Measurements from ENCODE around the gene FERMT2.

FERMT2 gene

DNA sequence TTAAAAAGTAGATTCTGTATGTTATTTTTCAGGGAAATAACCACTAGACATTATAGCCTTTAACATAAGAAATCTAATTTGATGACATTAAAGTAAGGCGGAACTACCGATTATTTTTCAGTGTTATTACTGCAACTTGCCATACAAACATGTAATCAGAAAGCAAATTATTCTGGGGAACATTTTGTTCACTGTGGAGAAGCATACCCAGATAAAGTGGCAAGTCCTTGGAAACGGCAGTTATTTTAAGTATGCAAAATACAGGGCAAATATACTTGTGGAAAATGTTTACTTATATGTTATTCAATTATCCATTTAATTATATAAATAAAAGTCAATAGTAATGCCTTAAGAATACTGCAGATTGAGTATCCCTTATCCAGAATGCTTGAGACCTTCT lies 71.9 kb downstream of the FERMT2 start:
- Histone ChIP-seq H3K4me1 (ENCODE audit: control insufficient read depth, insufficient read depth, low read length, poor library complexity, severe bottlenecking) (peaks cover 16% of the 10 kb centered on the region), H3K36me3 (ENCODE audit: control insufficient read depth, insufficient read depth, low read length) (peaks cover 75% of the 10 kb centered on the region), H3K4me3 (ENCODE audit: extremely low read depth, insufficient read depth, low read length, poor library complexity, severe bottlenecking) (no peak overlapping the region), H3K27ac (ENCODE audit: low read depth, low read length, severe bottlenecking) (no peak overlapping the region), H3K9me3 (ENCODE audit: control insufficient read depth, low read length) (no peaks in the 10 kb centered on the region)
- WGBS, 2 experiments (ENCODE audit: insufficient coverage in 2 of 2), result no CpG with 5 or more reads among the region's 3 CpGs

DNA sequence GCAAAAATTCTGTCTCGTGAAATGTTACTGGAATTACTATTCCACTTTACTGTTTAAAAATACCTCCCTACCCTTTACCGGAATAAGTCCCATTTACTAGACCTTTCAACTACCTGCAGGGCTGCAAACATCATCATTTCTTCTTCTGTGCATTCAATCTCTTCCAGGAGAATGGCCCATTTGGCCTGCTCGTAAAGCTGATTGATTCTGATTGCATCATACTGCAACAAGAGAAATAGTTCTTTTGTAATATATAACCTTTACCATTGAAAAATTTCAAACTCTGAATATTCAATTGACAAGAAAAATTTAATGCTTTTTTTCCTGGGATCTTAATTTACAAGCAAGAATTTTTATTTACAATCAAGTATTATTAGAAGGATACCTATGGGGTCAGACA lies 72.4 kb downstream of the FERMT2 start:
- Histone ChIP-seq H3K4me3 (ENCODE audit: extremely low read depth, insufficient read depth, low read length, poor library complexity, severe bottlenecking) (no peak overlapping the region), H3K9me3 (ENCODE audit: control insufficient read depth, low read length) (no peaks in the 10 kb centered on the region), H3K4me1 (ENCODE audit: control insufficient read depth, insufficient read depth, low read length, poor library complexity, severe bottlenecking) (peaks cover 16% of the 10 kb centered on the region), H3K36me3 (ENCODE audit: control insufficient read depth, insufficient read depth, low read length) (peaks cover 75% of the 10 kb centered on the region), H3K27ac (ENCODE audit: low read depth, low read length, severe bottlenecking) (no peak overlapping the region)
- WGBS, 2 experiments (ENCODE audit: insufficient coverage in 2 of 2), result 80 to 100% methylated on average over 1 of the region's 3 CpGs

DNA sequence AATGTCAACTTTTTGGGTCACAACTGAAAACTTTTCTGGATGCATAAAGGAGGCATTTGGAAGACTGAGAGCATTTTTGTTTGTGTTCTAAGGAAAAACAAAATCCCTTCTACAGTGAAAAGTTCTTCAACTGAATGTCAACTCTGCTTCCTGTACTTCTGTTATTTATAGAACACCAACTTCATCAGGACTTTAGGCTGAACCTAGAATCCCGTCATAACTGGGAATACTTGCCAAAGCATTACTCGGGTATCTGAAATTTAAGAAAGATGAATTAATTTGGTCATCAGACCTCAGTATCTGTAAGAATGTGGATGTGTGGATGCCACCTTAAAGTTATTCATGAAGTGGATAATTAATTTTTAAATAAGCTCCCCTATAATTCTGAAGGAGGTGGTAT lies 73.2 kb downstream of the FERMT2 start:
- Histone ChIP-seq H3K27ac (ENCODE audit: low read depth, low read length, severe bottlenecking) (peak overlapping the region; percentile 0), H3K4me1 (ENCODE audit: control insufficient read depth, insufficient read depth, low read length, poor library complexity, severe bottlenecking) (peaks cover 13% of the 10 kb centered on the region), H3K36me3 (ENCODE audit: control insufficient read depth, insufficient read depth, low read length) (peaks cover 75% of the 10 kb centered on the region), H3K4me3 (ENCODE audit: extremely low read depth, insufficient read depth, low read length, poor library complexity, severe bottlenecking) (no peak overlapping the region), H3K9me3 (ENCODE audit: control insufficient read depth, low read length) (no peaks in the 10 kb centered on the region)
- WGBS, 2 experiments (ENCODE audit: insufficient coverage in 2 of 2), result 100% methylated on average over 1 of the region's 2 CpGs; no CpG with 5 or more reads in 1 of the 2 experiments

DNA sequence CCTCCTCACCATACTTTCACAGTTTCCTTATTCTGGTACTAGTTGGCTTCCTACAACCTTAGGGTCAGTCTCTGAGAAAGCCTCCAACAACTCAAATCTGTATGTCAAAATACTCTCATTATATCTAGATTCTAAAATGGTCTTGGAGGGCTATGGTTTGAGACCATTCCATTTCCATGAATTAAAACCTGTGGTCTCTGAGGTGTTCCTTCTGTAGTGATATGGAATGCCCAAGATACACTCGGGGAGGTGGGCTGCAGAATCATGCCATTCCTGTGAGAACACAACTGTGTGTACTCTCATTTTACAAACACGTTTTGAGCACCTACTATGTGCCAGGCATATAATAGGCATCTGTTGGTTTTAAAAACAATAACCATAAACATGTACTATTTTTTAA lies 74.0 kb downstream of the FERMT2 start:
- peaks cover 83% of the 10 kb centered on the region for H3K36me3 ChIP-seq (ENCODE audit: control insufficient read depth, insufficient read depth, low read length)

DNA sequence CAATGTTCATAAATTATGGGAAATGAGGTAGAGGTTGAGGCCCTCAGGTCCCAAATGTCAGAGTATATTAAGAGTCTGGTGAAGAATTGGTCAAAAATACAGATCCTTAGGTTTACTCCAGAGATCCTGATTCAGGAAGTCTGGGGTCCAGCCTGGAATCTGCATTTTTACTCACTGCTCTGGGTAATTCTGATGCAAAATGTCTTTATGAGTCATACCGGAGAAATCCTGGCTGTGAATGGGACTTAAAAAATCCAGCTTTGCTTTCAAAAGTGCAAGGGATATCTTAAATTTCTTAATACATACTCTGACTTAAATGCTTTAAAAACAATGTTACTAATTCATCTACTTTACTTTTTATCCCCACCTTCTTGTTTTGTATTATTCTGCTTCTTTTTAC lies 74.5 kb downstream of the FERMT2 start:
- peaks cover 19% of the 10 kb centered on the region for H3K4me1 ChIP-seq (ENCODE audit: control insufficient read depth, insufficient read depth, low read length, poor library complexity, severe bottlenecking)
- peaks cover 88% of the 10 kb centered on the region for H3K36me3 ChIP-seq (ENCODE audit: control insufficient read depth, insufficient read depth, low read length)
- no peaks in the 10 kb centered on the region for H3K9me3 ChIP-seq (ENCODE audit: control insufficient read depth, low read length)
- peak overlapping the region; percentile 57 for H3K27ac ChIP-seq (ENCODE audit: low read depth, low read length, severe bottlenecking)
- 75% methylated on average over 1 of the region's 1 CpG; no CpG with 5 or more reads in 1 of the 2 experiments for WGBS, 2 experiments (ENCODE audit: insufficient coverage in 2 of 2)
- H3K4me3 ChIP-seq (ENCODE audit: extremely low read depth, insufficient read depth, low read length, poor library complexity, severe bottlenecking), result no peak overlapping the region

More for the DNA sequence above, 74.0 kb downstream of the FERMT2 start:
- Histone ChIP-seq H3K27ac (ENCODE audit: low read depth, low read length, severe bottlenecking) (peak overlapping the region; percentile 57), H3K4me3 (ENCODE audit: extremely low read depth, insufficient read depth, low read length, poor library complexity, severe bottlenecking) (no peak overlapping the region), H3K9me3 (ENCODE audit: control insufficient read depth, low read length) (no peaks in the 10 kb centered on the region), H3K4me1 (ENCODE audit: control insufficient read depth, insufficient read depth, low read length, poor library complexity, severe bottlenecking) (peaks cover 16% of the 10 kb centered on the region)
- no CpG with 5 or more reads among the region's 2 CpGs for WGBS, 2 experiments (ENCODE audit: insufficient coverage in 2 of 2)

DNA sequence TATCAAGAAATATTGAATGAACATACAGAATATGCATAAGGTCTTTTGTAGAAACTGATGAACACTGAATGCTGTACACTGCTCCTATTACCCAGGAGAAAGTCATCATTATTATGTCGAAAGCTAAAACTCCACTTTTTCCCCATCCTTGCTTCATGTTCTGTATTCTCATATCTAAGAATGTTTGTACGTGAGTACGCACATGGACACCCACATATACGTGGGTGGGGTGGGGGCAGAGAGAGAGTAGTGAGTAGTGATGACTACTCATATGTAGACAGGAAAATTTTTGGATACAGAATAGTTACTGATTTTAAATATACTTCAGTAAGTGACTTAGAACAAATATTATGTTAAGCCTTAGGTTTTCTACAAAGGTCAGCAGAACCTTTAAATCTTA lies 75.1 kb downstream of the FERMT2 start:
- H3K4me1 ChIP-seq (ENCODE audit: control insufficient read depth, insufficient read depth, low read length, poor library complexity, severe bottlenecking), result peaks cover 26% of the 10 kb centered on the region
- 100% methylated on average over 1 of the region's 4 CpGs; no CpG with 5 or more reads in 1 of the 2 experiments for WGBS, 2 experiments (ENCODE audit: insufficient coverage in 2 of 2)
- peaks cover 88% of the 10 kb centered on the region for H3K36me3 ChIP-seq (ENCODE audit: control insufficient read depth, insufficient read depth, low read length)
- H3K9me3 ChIP-seq (ENCODE audit: control insufficient read depth, low read length), result no peaks in the 10 kb centered on the region
- no peak overlapping the region for H3K4me3 ChIP-seq (ENCODE audit: extremely low read depth, insufficient read depth, low read length, poor library complexity, severe bottlenecking)
- H3K27ac ChIP-seq (ENCODE audit: low read depth, low read length, severe bottlenecking), result no peak overlapping the region

DNA sequence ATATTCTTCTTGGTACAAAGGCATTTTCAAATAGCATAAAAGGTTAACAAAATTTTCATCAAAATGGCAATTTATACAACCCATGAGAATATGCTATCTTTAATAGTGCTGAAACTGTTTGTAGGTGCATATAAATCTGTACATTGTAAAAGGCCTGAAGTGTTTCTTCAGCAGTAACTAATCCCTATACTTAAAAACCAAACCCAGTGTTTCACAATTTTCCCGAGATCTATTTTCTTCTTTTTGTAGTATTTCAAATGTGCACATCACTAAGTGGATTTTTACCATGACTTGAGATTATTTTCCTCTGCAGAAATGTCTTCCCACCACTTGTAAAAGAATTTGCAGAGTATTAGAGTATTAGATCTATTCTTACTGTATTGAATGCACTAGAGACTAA lies 76.5 kb downstream of the FERMT2 start:
- peaks cover 88% of the 10 kb centered on the region for H3K36me3 ChIP-seq (ENCODE audit: control insufficient read depth, insufficient read depth, low read length)

DNA sequence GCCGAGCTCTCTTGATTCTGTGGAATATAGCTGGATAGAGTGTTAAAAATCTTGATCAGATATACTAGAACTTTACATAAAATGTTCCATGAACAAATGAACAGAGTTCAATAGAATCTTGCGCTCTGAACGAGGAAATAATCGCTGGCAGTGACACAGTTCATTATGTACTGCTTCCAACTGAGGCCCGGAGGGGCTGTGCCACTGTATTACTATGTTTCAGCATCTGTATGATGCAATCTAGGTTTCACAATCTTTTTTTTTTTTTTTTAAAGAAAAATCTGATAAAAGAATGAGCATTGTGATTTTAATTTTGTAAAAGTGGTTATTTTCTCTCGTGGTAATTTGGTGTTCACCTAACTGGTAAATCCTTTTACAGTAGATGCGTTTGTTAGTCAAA lies 77.2 kb downstream of the FERMT2 start:
- H3K9me3 ChIP-seq (ENCODE audit: control insufficient read depth, low read length), result no peaks in the 10 kb centered on the region
- H3K4me1 ChIP-seq (ENCODE audit: control insufficient read depth, insufficient read depth, low read length, poor library complexity, severe bottlenecking), result peaks cover 29% of the 10 kb centered on the region
- H3K4me3 ChIP-seq (ENCODE audit: extremely low read depth, insufficient read depth, low read length, poor library complexity, severe bottlenecking), result no peak overlapping the region
- WGBS, 2 experiments (ENCODE audit: insufficient coverage in 2 of 2), result 98 to 100% methylated on average over 3 to 5 of the region's 7 CpGs
- peaks cover 88% of the 10 kb centered on the region for H3K36me3 ChIP-seq (ENCODE audit: control insufficient read depth, insufficient read depth, low read length)
- no peak overlapping the region for H3K27ac ChIP-seq (ENCODE audit: low read depth, low read length, severe bottlenecking)

More for the DNA sequence above, 76.5 kb downstream of the FERMT2 start:
- Histone ChIP-seq H3K4me1 (ENCODE audit: control insufficient read depth, insufficient read depth, low read length, poor library complexity, severe bottlenecking) (peaks cover 29% of the 10 kb centered on the region), H3K9me3 (ENCODE audit: control insufficient read depth, low read length) (no peaks in the 10 kb centered on the region), H3K27ac (ENCODE audit: low read depth, low read length, severe bottlenecking) (no peak overlapping the region), H3K4me3 (ENCODE audit: extremely low read depth, insufficient read depth, low read length, poor library complexity, severe bottlenecking) (no peak overlapping the region)
- 100% methylated on average over 1 of the region's 1 CpG; no CpG with 5 or more reads in 1 of the 2 experiments for WGBS, 2 experiments (ENCODE audit: insufficient coverage in 2 of 2)

DNA sequence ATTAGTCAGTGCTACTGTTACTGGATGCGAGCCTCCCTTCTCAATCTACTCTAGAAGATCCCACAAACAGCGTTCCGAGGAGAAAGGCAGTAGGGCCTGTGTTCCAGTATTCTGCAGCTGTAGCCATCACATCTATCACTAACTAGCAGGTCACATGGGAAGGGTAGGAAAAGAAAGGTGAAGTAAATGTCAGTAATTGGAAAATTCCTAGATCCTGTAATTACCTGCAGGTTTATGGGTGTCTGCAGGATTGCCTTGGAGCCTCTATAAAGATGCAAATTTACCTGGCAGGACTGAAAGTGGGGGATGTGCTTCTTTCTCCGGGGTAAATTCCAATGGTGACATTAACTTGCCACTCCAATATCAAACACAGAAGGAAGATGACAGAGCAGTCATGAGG lies 77.8 kb downstream of the FERMT2 start:
- no peak overlapping the region for H3K4me3 ChIP-seq (ENCODE audit: extremely low read depth, insufficient read depth, low read length, poor library complexity, severe bottlenecking)
- peaks cover 90% of the 10 kb centered on the region for H3K36me3 ChIP-seq (ENCODE audit: control insufficient read depth, insufficient read depth, low read length)
- H3K27ac ChIP-seq (ENCODE audit: low read depth, low read length, severe bottlenecking), result no peak overlapping the region
- H3K4me1 ChIP-seq (ENCODE audit: control insufficient read depth, insufficient read depth, low read length, poor library complexity, severe bottlenecking), result peaks cover 29% of the 10 kb centered on the region
- no peaks in the 10 kb centered on the region for H3K9me3 ChIP-seq (ENCODE audit: control insufficient read depth, low read length)
- no CpG with 5 or more reads among the region's 4 CpGs for WGBS, 2 experiments (ENCODE audit: insufficient coverage in 2 of 2)

DNA sequence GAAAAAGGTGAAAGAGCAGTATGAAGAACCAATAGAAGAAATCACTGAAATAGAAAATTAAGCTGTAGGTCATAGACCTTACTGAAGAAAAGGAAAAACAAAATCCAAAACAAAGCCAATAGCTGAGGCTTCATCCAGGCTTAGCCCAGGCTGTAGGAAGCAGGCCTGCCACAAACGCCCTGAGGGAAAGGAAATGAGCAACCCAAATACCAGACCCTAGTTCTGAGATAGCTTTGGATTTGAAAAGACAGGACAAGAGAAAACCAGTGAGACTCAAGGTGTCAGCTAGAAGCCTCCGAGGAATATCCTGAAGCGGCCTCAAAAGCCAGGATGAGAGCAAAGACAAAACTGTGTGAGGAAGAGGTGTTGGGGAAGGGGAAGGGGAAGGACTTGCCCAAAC lies 79.2 kb downstream of the FERMT2 start:
- H3K27ac ChIP-seq (ENCODE audit: low read depth, low read length, severe bottlenecking), result peak overlapping the region; percentile 66
- WGBS, 2 experiments (ENCODE audit: insufficient coverage in 2 of 2), result 94 to 100% methylated on average over 2 to 3 of the region's 3 CpGs
- no peak overlapping the region for H3K4me3 ChIP-seq (ENCODE audit: extremely low read depth, insufficient read depth, low read length, poor library complexity, severe bottlenecking)
- H3K9me3 ChIP-seq (ENCODE audit: control insufficient read depth, low read length), result no peaks in the 10 kb centered on the region
- peaks cover 98% of the 10 kb centered on the region for H3K36me3 ChIP-seq (ENCODE audit: control insufficient read depth, insufficient read depth, low read length)
- peaks cover 18% of the 10 kb centered on the region for H3K4me1 ChIP-seq (ENCODE audit: control insufficient read depth, insufficient read depth, low read length, poor library complexity, severe bottlenecking)

DNA sequence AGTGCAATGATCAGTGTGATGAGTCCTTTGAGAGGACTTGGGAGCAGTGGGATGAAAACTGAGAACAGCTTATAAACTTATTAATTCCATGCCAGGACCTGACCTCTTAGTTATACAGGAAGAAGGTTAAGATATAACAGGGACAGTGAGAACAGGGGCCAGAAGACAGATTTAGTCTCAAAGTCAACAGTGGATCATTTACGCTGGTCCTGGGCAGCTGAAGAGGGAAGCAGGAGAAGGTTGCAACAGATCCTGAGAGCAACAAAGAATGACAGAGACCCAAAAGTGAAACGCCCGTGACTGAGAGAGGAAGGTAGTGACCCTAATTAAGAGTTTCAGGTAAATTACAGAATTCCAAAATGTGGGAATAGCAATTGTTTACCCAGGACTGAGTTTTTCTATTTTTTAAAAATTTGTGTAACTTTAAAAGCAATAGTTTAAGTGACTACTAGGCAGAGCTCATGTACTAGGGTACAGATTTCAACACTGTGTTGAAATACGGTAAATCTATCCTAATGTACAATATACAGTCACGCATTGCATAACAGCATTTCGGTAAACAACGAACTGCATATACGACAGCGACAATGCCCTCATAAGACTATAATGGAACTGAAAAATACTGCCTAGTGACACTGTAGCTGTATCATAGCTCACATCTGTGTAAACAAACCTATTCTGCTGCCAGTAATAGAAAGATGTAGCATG lies 81.8 kb downstream of the FERMT2 start:
- WGBS, 2 experiments (ENCODE audit: insufficient coverage in 2 of 2), result 100% methylated on average over 3 to 9 of the region's 9 CpGs
- Histone ChIP-seq H3K27ac (ENCODE audit: low read depth, low read length, severe bottlenecking) (no peak overlapping the region), H3K36me3 (ENCODE audit: control insufficient read depth, insufficient read depth, low read length) (peaks cover 100% of the 10 kb centered on the region), H3K4me1 (ENCODE audit: control insufficient read depth, insufficient read depth, low read length, poor library complexity, severe bottlenecking) (peaks cover 24% of the 10 kb centered on the region), H3K9me3 (ENCODE audit: control insufficient read depth, low read length) (no peaks in the 10 kb centered on the region), H3K4me3 (ENCODE audit: extremely low read depth, insufficient read depth, low read length, poor library complexity, severe bottlenecking) (no peak overlapping the region)
